K562 (cell line): ENCODE data around the gene BET1L. TPM values are rescaled to one million over a fixed set of nuclear protein-coding genes. Genes with fewer than 3 reads are reported as not detected.

Source experiments
- ATAC-seq: fragments of 200-7000 bp; cut with Tn5 transposase; 3 replicates; pipeline ENCODE4 v1.9.1; 2020; ENCODE audit warnings: moderate library complexity
- Bru-seq: library from RNA; stranded (reverse); fragments of 400-500 nt; gene quantifications from one replicate; lab custom pipeline; 2021; lab: Mats Ljungman, UMichigan
- BruChase-seq, 2 experiments: library from RNA; stranded (reverse); fragments of 400-500 nt; gene quantifications; one replicate each; lab custom pipeline; 2021; lab: Mats Ljungman, UMichigan
- BruUV-seq: library from RNA; stranded (reverse); fragments of 400-500 nt; replicated peaks from 2 replicates; lab custom pipeline; 2021; lab: Mats Ljungman, UMichigan
- CTCF ChIA-PET: fragments of 300-600 bp; formaldehyde crosslinking; extraction: SDS; loops from one replicate; lab custom pipeline; 2021; ENCODE audit warnings: low intra/inter-chr PET ratio; lab: Yijun Ruan, JAX
- POLR2A ChIA-PET: fragments of 300-600, 350-650 bp; sonication (Branson Sonifier 250); formaldehyde crosslinking; extraction: SDS; loops from one replicate; lab custom pipeline; 2021; ENCODE audit warnings: antibody characterized with exemption, inconsistent platforms; lab: Yijun Ruan, JAX
- DNase-seq, 4 experiments: peaks; one replicate each; pipeline versions ENCODE4 v3.0.0 to v3.0.0-alpha.2; 2011 to 2018; ENCODE audit warnings: low spot score in 3 of 4, mixed read lengths in 3 of 4; ENCODE audit errors: extremely low read depth in 1 of 4
- FAIRE-seq: peaks from 2 replicates; lab custom pipeline; 2011; peaks lifted over from hg19 to GRCh38; lab: Jason Lieb, UNC
- H2AFZ ChIP-seq: 2 replicates; pipeline ENCODE4 v1.6.0; 2011; ENCODE audit warnings: low read depth, low read length, control low read depth, inconsistent platforms
- H3K27ac ChIP-seq: fragments of 200-600 bp; 3 replicates; pipeline ENCODE4 v1.8.0; 2011; ENCODE audit warnings: low read depth, mild to moderate bottlenecking, control low read depth, inconsistent platforms, low read length, moderate library complexity, mixed read lengths; ENCODE audit errors: extremely low read depth
- H3K27me3 ChIP-seq, 2 experiments: fragments of 300-600 bp in 1 of 2; 2 replicates in 1 of 2; 3 replicates in 1 of 2; pipeline versions ENCODE4 v1.6.0 to v1.8.0; 2011; ENCODE audit warnings: inconsistent platforms in 2 of 2, low read length in 2 of 2, mild to moderate bottlenecking in 1 of 2, mixed read lengths in 1 of 2, moderate library complexity in 1 of 2; ENCODE audit not compliant: control insufficient read depth in 2 of 2, insufficient read depth in 2 of 2
- H3K36me3 ChIP-seq: fragments of 300-600 bp; 3 replicates; pipeline ENCODE4 v1.8.0; 2011; ENCODE audit warnings: mild to moderate bottlenecking, low read length, inconsistent platforms; ENCODE audit not compliant: control insufficient read depth, insufficient read depth
- H3K4me1 ChIP-seq, 2 experiments: fragments of 200-600 bp in 1 of 2; replicated peaks in 1 of 2; 2 replicates in 1 of 2; 3 replicates in 1 of 2; pipeline versions ENCODE4 v1.5.1 to v1.8.0; 2011; ENCODE audit warnings: inconsistent platforms in 2 of 2, low read length in 2 of 2, mild to moderate bottlenecking in 1 of 2, mixed read lengths in 1 of 2, moderate library complexity in 1 of 2; ENCODE audit not compliant: control insufficient read depth in 2 of 2, insufficient read depth in 2 of 2
- H3K4me2 ChIP-seq: 2 replicates; pipeline ENCODE4 v1.6.1; 2011; ENCODE audit warnings: low read length, control low read depth, inconsistent platforms, mixed read lengths; ENCODE audit not compliant: insufficient read depth
- H3K4me3 ChIP-seq: fragments of 200-600 bp; sonication (generic), shearing (Covaris generic); 2 replicates; pipeline ENCODE4 v1.5.1; 2016; ENCODE audit warnings: control low read depth, inconsistent platforms
- H3K79me2 ChIP-seq: fragments of 200-600 bp; 3 replicates; pipeline ENCODE4 v1.8.0; 2011; ENCODE audit warnings: low read length, inconsistent platforms; ENCODE audit not compliant: control insufficient read depth, insufficient read depth
- H3K9ac ChIP-seq, 2 experiments: 2 replicates each; pipeline versions ENCODE4 v1.6.0 to v1.6.1; 2011; ENCODE audit warnings: low read depth in 2 of 2, low read length in 2 of 2, control low read depth in 1 of 2, inconsistent platforms in 1 of 2, mild to moderate bottlenecking in 1 of 2, mixed read lengths in 1 of 2; ENCODE audit not compliant: insufficient read depth in 1 of 2
- H3K9me1 ChIP-seq: one replicate; pipeline ENCODE4 v1.6.0; 2011; ENCODE audit warnings: inconsistent platforms, mild to moderate bottlenecking, low read length, moderate library complexity; ENCODE audit not compliant: control insufficient read depth, insufficient read depth
- H3K9me3 ChIP-seq: replicated peaks from 2 replicates; pipeline ENCODE4 v1.5.1; 2011; ENCODE audit warnings: low read depth, low read length, inconsistent platforms; ENCODE audit not compliant: control insufficient read depth, insufficient read depth
- H4K20me1 ChIP-seq: replicated peaks from 2 replicates; pipeline ENCODE4 v1.6.1; 2011; ENCODE audit warnings: low read length, inconsistent platforms, mixed read lengths; ENCODE audit not compliant: control insufficient read depth, insufficient read depth
- E4F1 ChIP-seq: fragments of 250-450 bp; sonication (Bioruptor Pico); IDR thresholded peaks from 2 replicates; pipeline ENCODE4 v1.5.0; 2021; ENCODE audit warnings: mild to moderate bottlenecking, borderline replicate concordance
- PRDM10 ChIP-seq: fragments of 450-650 bp; IDR thresholded peaks from 2 replicates; pipeline ENCODE4 v1.6.1; 2018; ENCODE audit not compliant: partially characterized antibody
- SMAD4 ChIP-seq: fragments of 250-450 bp; sonication (Bioruptor Pico); conservative IDR thresholded peaks from 2 replicates; pipeline ENCODE4 v1.8.0; 2021; ENCODE audit warnings: inconsistent platforms, mild to moderate bottlenecking, moderate library complexity
- WGBS: fragments of 100-300 bp; shearing (Covaris generic); methylation state at CpG from one replicate; pipeline ENCODE4 v1.1.6; 2016; ENCODE audit warnings: low coverage, mixed read lengths; ENCODE audit not compliant: insufficient coverage; ENCODE audit errors: missing lambda C conversion rate; 5-methylcytosine and 5-hydroxymethylcytosine counted together
- in situ Hi-C: fragments of 300-500 bp; cut with MboI; formaldehyde crosslinking; loops from 4 replicates; pipeline ENCODE4 v1.15.0; 2018; ENCODE audit warnings: inconsistent platforms, mixed read lengths
- intact Hi-C: fragments of 100-400 bp; cut with micrococcal nuclease; formaldehyde crosslinking; loops from 2 replicates; pipeline ENCODE4 v1.14.2; 2022
- long read RNA-seq, 3 experiments: library from polyadenylated mRNA in 2 of 3; library from RNA in 1 of 3; unstranded in 2 of 3; stranded (forward) in 1 of 3; transcript quantifications; one replicate each; pipeline ENCODE4 v2.0.0, GENCODE V29; 2019 to 2022
- polyA minus RNA-seq, 3 experiments: library from RNA; depleted of rRNA, polyadenylated mRNA; stranded (reverse); fragments of >200 nt; gene quantifications; 2 replicates each; pipeline ENCODE4 v1.2.3, GENCODE V29; 2011
- polyA plus RNA-seq, 8 experiments: library from polyadenylated mRNA; depleted of rRNA in 4 of 8; stranded (reverse) in 5 of 8; unstranded in 3 of 8; fragments of >200 nt; fragmentation: Nextera tagmentation in 2 of 8; fragmentation: Illumina TruSeq in 1 of 8; extraction: Ambion mirVana in 2 of 8; extraction: Trizol in 1 of 8; gene quantifications; 2 replicates each; pipeline versions ENCODE4 v1.2.1 to v1.2.3, GENCODE V29; 2011 to 2014; ENCODE audit warnings: inconsistent platforms in 1 of 8, missing spikeins in 1 of 8
- total RNA-seq, 7 experiments: library from RNA; depleted of rRNA in 6 of 7; stranded (reverse); fragments of >200 nt in 6 of 7; fragmentation: Illumina TruSeq in 2 of 7; extraction: Trizol in 2 of 7; gene quantifications; 2 replicates each; pipeline versions ENCODE4 v1.2.1 to v1.2.3, GENCODE V29; 2011 to 2021; ENCODE audit warnings: low replicate concordance in 1 of 7

The BET1L gene, protein sequence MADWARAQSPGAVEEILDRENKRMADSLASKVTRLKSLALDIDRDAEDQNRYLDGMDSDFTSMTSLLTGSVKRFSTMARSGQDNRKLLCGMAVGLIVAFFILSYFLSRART
- 168 and 375 TPM in 2 replicates for total RNA-seq (2011; cell fraction: chromatin; rRNA removed; ENCODE audit: low replicate concordance)
- total RNA-seq (2011; cell fraction: nucleolus; rRNA removed): 219 and 250 TPM in 2 replicates
- total RNA-seq (2011; cell fraction: nucleoplasm; rRNA removed): 182 and 198 TPM in 2 replicates
- total RNA-seq (2014; rRNA removed) (18.3 and 26.8 TPM in 2 replicates), total RNA-seq (2014; rRNA removed; fragmentation: Illumina TruSeq; extraction: Trizol) (12.6 and 18.8 TPM in 2 replicates), total RNA-seq (2015; rRNA removed; fragmentation: Illumina TruSeq; extraction: Trizol) (19.9 and 21.3 TPM in 2 replicates), total RNA-seq (2021) (55.9 and 59.7 TPM in 2 replicates), polyA plus RNA-seq (2011; rRNA removed) (69.1 and 111 TPM in 2 replicates), polyA plus RNA-seq (2014; fragmentation: Illumina TruSeq; extraction: Trizol) (65.3 and 66.3 TPM in 2 replicates), polyA plus RNA-seq (2014; fragmentation: Nextera tagmentation; extraction: Ambion mirVana) (10 to 100 TPM in 1 of 2 experiments, 1 to 10 TPM in 1; 9.9 to 12.1 TPM), polyA plus RNA-seq (2014; rRNA removed) (41.1 and 49.5 TPM in 2 replicates), polyA minus RNA-seq (2011; rRNA and poly(A)+ RNA removed) (80.3 and 82.9 TPM in 2 replicates), Bru-seq, nascent RNA (percentile 62 among the genes with signal in this experiment), BruChase-seq, experiment 1, labeled RNA remaining after a 2-hour chase (percentile 55 among the genes with signal in this experiment), BruChase-seq, experiment 2, labeled RNA remaining after a 6-hour chase (percentile 59 among the genes with signal in this experiment)
- 133 and 146 TPM in 2 replicates for polyA plus RNA-seq (2011; cell fraction: cytosol; rRNA removed)
- 154 and 183 TPM in 2 replicates for polyA plus RNA-seq (2011; cell fraction: nucleus; rRNA removed)
- 42.7 and 71.4 TPM in 2 replicates for polyA plus RNA-seq (2012)
- polyA minus RNA-seq (2011; cell fraction: cytosol; rRNA and poly(A)+ RNA removed): 38.7 and 41.0 TPM in 2 replicates
- polyA minus RNA-seq (2011; cell fraction: nucleus; rRNA and poly(A)+ RNA removed): 94.4 and 132 TPM in 2 replicates
- long read RNA-seq, experiment 1, transcript BET1L-203 (4 exons, 2,819 nt): major isoform, 39 of 135 reads
- long read RNA-seq, experiment 1, partial matches to known transcripts: 7 of 135 reads
- long read RNA-seq, experiment 1, other reads (novel, unspliced or antisense): 87 of 135 reads
- long read RNA-seq, experiment 2, transcript BET1L-203 (4 exons, 2,819 nt): major isoform, 32 of 94 reads
- long read RNA-seq, experiment 2, partial matches to known transcripts: 4 of 94 reads
- long read RNA-seq, experiment 2, other reads (novel, unspliced or antisense): 55 of 94 reads
- long read RNA-seq, experiment 3, transcript BET1L-203 (4 exons, 2,819 nt): major isoform, 40 of 50 reads
- long read RNA-seq, experiment 3, partial matches to known transcripts: 0 of 50 reads
- long read RNA-seq, experiment 3, other reads (novel, unspliced or antisense): 7 of 50 reads

- FAIRE-seq (peak; percentile 97), ATAC-seq (peak; percentile 87), DNase-seq (peak; percentile 92 to 99 (median 95))
- Histone ChIP-seq H4K20me1 (peaks cover 44% of the 10 kb centered on the region), H3K4me1 (peaks cover 30 to 56% of the 10 kb centered on the region in 2 experiments; a peak in 4 of 5 replicates), H3K27ac (peak within 1 kb of the TSS; percentile 93), H3K9me1 (peaks cover 10% of the 10 kb centered on the region), H3K4me3 (peak within 1 kb of the TSS; percentile 96), H3K9ac (peak within 1 kb of the TSS; percentile 97 to 98), H2AFZ (peak within 1 kb of the TSS; percentile 23), H3K27me3 (no peaks in the 10 kb centered on the region; a peak in 1 of 5 replicates), H3K79me2 (peaks cover 72% of the 10 kb centered on the region), H3K36me3 (peaks cover 75% of the 10 kb centered on the region), H3K4me2 (peak within 1 kb of the TSS; percentile 92), H3K9me3 (no peaks in the 10 kb centered on the region)
- 1% methylated on average over 50 of the region's 63 CpGs for whole genome bisulfite sequencing
- ChIA-PET CTCF (interaction anchor here (0.6 kb wide), 1 partner anchor 53 kb away, joined by 3 read pairs; no protein-coding TSS in a partner anchor), POLR2A (interaction anchor here (0.6 to 3.1 kb wide), 29 partner anchors 9 to 304 kb away, joined by 3 to 63 read pairs (median 4); no protein-coding TSS in a partner anchor)
- intact Hi-C loops: loop anchor here (2.0 kb wide), 1 partner anchor 29 kb away; the partner anchor contains the start of genes PSMD13 and SIRT3
- in situ Hi-C loops: no loop called here
- BruUV-seq: no TSS peak
- peak; percentile 11 for TF ChIP-seq PRDM10
- peak; percentile 96 for TF ChIP-seq E4F1 (CRISPR knock-in tag)
- no peak for TF ChIP-seq SMAD4
These were observed at the start of gene BET1L, which contains the start of gene RIC8A for GRCh38 chr11:207208-207862. BET1L (minus strand) TSS chr11:207399; CDS start chr11:207321, 78 bp downstream. RIC8A (plus strand) TSS chr11:207708; CDS start chr11:208855, 1,147 bp downstream.
